K562 (cell line): ENCODE measurements around the gene LRRC4B. TPM values are rescaled to one million over a fixed set of nuclear protein-coding genes. Genes with fewer than 3 reads are reported as not detected.

ENCODE experiments used
- CHD4 ChIP-seq: fragments of 200-600 bp; sonication (generic); IDR thresholded peaks from 3 replicates; pipeline ENCODE4 v1.6.1; 2012; ENCODE audit warnings: low read depth, mild to moderate bottlenecking, mixed read lengths, low read length, inconsistent platforms; ENCODE audit not compliant: insufficient read depth, insufficient replicate concordance, poor library complexity, severe bottlenecking
- ESRRB ChIP-seq: fragments of 250-450 bp; sonication (Bioruptor Pico); IDR thresholded peaks from 2 replicates; pipeline ENCODE4 v1.5.0; 2020; ENCODE audit warnings: mild to moderate bottlenecking, moderate library complexity, borderline replicate concordance
- FOSL1 ChIP-seq: fragments of 200-800 bp; sonication (Bioruptor generic); conservative IDR thresholded peaks from 2 replicates; pipeline ENCODE4 v1.6.1; 2016; ENCODE audit warnings: missing genetic modification characterization, missing compliant biosample characterization
- GTF2F1 ChIP-seq: IDR thresholded peaks from 2 replicates; pipeline ENCODE4 v1.6.1; 2011; ENCODE audit warnings: low read depth, low read length, improper control_type of control experiment
- HNRNPL ChIP-seq: fragments of 200-400 bp; formaldehyde crosslinking; IDR thresholded peaks from 2 replicates; pipeline ENCODE4 v1.6.1; 2017; ENCODE audit warnings: low read depth, mild to moderate bottlenecking, low read length
- TGIF2 ChIP-seq: sonication (generic); formaldehyde crosslinking; IDR thresholded peaks from 2 replicates; pipeline ENCODE4 v1.8.1; 2022; ENCODE audit warnings: mild to moderate bottlenecking, missing genetic modification reagents, moderate library complexity
- polyA plus RNA-seq, 8 experiments: library from polyadenylated mRNA; depleted of rRNA in 4 of 8; stranded (reverse) in 5 of 8; unstranded in 3 of 8; fragments of >200 nt; fragmentation: Nextera tagmentation in 2 of 8; fragmentation: Illumina TruSeq in 1 of 8; extraction: Ambion mirVana in 2 of 8; extraction: Trizol in 1 of 8; gene quantifications; 2 replicates each; pipeline versions ENCODE4 v1.2.1 to v1.2.3, GENCODE V29; 2011 to 2014; ENCODE audit warnings: inconsistent platforms in 1 of 8, missing spikeins in 1 of 8
- total RNA-seq, 7 experiments: library from RNA; depleted of rRNA in 6 of 7; stranded (reverse); fragments of >200 nt in 6 of 7; fragmentation: Illumina TruSeq in 2 of 7; extraction: Trizol in 2 of 7; gene quantifications; 2 replicates each; pipeline versions ENCODE4 v1.2.1 to v1.2.3, GENCODE V29; 2011 to 2021; ENCODE audit warnings: low replicate concordance in 1 of 7
- TF ChIP-seq, protein P1 (sequence below): IDR thresholded peaks from 2 replicates; pipeline ENCODE4 v1.6.1; 2011; ENCODE audit warnings: borderline replicate concordance, low read depth, mild to moderate bottlenecking, moderate library complexity, low read length; ENCODE audit not compliant: insufficient read depth, poor library complexity, severe bottlenecking
- TF ChIP-seq, protein P2 (sequence below), 2 experiments: IDR thresholded peaks; 2 replicates each; pipeline ENCODE4 v1.6.1; 2011; ENCODE audit warnings: borderline replicate concordance in 1 of 2, control low read depth in 1 of 2, low read depth in 1 of 2, low read length in 1 of 2, mild to moderate bottlenecking in 1 of 2, mixed read lengths in 1 of 2, moderate library complexity in 1 of 2; ENCODE audit not compliant: insufficient read depth in 1 of 2, insufficient read length in 1 of 2, poor library complexity in 1 of 2, severe bottlenecking in 1 of 2; ENCODE audit errors: extremely low read depth in 1 of 2
- TF ChIP-seq, protein P3 (sequence below): fragments of 450-650 bp; IDR thresholded peaks from 2 replicates; pipeline ENCODE4 v1.6.1; 2016; ENCODE audit warnings: low read depth
- TF ChIP-seq, protein P4 (sequence below): fragments of 250-450 bp; sonication (Bioruptor Pico); IDR thresholded peaks from 2 replicates; pipeline ENCODE4 v1.5.0; 2020; ENCODE audit warnings: mild to moderate bottlenecking
- TF ChIP-seq, protein P5 (sequence below): fragments of 250-450 bp; sonication (Bioruptor Pico); IDR thresholded peaks from 2 replicates; pipeline ENCODE4 v1.8.0; 2022; ENCODE audit warnings: inconsistent platforms, mild to moderate bottlenecking, moderate library complexity, borderline replicate concordance

LRRC4B gene
- total and polyA plus RNA-seq, 9 of the 15 experiments (the other 6 are each of a cell fraction or from before 2014, with no cell fraction given), result 0.18 to 9.6 (median 2.9) TPM; not detected in 2

GRCh38 chr19:50601407-50602088 lies 33.3 kb upstream of the LRRC4B start (continued):
- TF ChIP-seq GTF2F1, result no peak
- TF ChIP-seq, protein P1, sequence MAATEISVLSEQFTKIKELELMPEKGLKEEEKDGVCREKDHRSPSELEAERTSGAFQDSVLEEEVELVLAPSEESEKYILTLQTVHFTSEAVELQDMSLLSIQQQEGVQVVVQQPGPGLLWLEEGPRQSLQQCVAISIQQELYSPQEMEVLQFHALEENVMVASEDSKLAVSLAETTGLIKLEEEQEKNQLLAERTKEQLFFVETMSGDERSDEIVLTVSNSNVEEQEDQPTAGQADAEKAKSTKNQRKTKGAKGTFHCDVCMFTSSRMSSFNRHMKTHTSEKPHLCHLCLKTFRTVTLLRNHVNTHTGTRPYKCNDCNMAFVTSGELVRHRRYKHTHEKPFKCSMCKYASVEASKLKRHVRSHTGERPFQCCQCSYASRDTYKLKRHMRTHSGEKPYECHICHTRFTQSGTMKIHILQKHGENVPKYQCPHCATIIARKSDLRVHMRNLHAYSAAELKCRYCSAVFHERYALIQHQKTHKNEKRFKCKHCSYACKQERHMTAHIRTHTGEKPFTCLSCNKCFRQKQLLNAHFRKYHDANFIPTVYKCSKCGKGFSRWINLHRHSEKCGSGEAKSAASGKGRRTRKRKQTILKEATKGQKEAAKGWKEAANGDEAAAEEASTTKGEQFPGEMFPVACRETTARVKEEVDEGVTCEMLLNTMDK, result no peak
- TF ChIP-seq, protein P2, sequence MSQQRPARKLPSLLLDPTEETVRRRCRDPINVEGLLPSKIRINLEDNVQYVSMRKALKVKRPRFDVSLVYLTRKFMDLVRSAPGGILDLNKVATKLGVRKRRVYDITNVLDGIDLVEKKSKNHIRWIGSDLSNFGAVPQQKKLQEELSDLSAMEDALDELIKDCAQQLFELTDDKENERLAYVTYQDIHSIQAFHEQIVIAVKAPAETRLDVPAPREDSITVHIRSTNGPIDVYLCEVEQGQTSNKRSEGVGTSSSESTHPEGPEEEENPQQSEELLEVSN (IDR thresholded peaks at IDR 0.05; ENCODE audit: borderline replicate concordance in 1 of 2, extremely low read depth in 1 of 2, insufficient read depth in 1 of 2, insufficient read length in 1 of 2, low read depth in 1 of 2, low read length in 1 of 2, poor library complexity in 1 of 2, severe bottlenecking in 1 of 2), result no peak
- TF ChIP-seq, protein P3, sequence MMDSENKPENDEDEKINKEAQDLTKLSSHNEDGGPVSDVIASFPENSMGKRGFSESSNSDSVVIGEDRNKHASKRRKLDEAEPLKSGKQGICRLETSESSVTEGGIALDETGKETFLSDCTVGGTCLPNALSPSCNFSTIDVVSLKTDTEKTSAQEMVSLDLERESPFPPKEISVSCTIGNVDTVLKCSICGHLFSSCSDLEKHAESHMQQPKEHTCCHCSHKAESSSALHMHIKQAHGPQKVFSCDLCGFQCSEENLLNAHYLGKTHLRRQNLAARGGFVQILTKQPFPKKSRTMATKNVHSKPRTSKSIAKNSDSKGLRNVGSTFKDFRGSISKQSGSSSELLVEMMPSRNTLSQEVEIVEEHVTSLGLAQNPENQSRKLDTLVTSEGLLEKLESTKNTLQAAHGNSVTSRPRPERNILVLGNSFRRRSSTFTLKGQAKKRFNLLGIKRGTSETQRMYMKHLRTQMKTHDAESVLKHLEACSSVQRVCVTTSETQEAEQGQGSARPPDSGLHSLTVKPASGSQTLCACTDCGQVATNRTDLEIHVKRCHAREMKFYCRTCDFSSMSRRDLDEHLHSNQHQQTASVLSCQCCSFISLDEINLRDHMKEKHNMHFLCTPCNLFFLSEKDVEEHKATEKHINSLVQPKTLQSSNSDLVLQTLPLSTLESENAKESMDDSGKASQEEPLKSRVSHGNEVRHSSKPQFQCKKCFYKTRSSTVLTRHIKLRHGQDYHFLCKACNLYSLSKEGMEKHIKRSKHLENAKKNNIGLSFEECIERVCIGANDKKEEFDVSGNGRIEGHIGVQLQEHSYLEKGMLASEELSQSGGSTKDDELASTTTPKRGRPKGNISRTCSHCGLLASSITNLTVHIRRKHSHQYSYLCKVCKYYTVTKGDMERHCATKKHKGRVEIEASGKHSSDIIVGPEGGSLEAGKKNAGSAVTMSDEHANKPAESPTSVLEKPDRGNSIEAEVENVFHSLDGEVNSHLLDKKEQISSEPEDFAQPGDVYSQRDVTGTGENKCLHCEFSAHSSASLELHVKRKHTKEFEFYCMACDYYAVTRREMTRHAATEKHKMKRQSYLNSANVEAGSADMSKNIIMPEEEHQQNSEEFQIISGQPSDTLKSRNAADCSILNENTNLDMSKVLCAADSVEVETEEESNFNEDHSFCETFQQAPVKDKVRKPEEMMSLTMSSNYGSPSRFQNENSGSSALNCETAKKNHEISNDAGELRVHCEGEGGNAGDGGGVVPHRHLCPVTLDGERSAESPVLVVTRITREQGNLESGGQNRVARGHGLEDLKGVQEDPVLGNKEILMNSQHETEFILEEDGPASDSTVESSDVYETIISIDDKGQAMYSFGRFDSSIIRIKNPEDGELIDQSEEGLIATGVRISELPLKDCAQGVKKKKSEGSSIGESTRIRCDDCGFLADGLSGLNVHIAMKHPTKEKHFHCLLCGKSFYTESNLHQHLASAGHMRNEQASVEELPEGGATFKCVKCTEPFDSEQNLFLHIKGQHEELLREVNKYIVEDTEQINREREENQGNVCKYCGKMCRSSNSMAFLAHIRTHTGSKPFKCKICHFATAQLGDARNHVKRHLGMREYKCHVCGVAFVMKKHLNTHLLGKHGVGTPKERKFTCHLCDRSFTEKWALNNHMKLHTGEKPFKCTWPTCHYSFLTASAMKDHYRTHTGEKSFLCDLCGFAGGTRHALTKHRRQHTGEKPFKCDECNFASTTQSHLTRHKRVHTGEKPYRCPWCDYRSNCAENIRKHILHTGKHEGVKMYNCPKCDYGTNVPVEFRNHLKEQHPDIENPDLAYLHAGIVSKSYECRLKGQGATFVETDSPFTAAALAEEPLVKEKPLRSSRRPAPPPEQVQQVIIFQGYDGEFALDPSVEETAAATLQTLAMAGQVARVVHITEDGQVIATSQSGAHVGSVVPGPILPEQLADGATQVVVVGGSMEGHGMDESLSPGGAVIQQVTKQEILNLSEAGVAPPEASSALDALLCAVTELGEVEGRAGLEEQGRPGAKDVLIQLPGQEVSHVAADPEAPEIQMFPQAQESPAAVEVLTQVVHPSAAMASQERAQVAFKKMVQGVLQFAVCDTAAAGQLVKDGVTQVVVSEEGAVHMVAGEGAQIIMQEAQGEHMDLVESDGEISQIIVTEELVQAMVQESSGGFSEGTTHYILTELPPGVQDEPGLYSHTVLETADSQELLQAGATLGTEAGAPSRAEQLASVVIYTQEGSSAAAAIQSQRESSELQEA, result no peak
- no peak for TF ChIP-seq TGIF2 (CRISPR knock-in tag)
- no peak for TF ChIP-seq HNRNPL
- TF ChIP-seq, protein P4, sequence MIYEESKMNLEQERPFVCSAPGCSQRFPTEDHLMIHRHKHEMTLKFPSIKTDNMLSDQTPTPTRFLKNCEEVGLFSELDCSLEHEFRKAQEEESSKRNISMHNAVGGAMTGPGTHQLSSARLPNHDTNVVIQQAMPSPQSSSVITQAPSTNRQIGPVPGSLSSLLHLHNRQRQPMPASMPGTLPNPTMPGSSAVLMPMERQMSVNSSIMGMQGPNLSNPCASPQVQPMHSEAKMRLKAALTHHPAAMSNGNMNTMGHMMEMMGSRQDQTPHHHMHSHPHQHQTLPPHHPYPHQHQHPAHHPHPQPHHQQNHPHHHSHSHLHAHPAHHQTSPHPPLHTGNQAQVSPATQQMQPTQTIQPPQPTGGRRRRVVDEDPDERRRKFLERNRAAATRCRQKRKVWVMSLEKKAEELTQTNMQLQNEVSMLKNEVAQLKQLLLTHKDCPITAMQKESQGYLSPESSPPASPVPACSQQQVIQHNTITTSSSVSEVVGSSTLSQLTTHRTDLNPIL (CRISPR knock-in tag), result no peak
- TF ChIP-seq ESRRB, result no peak
- peak; percentile 99 for TF ChIP-seq FOSL1
- TF ChIP-seq CHD4, result no peak
- TF ChIP-seq, protein P5, sequence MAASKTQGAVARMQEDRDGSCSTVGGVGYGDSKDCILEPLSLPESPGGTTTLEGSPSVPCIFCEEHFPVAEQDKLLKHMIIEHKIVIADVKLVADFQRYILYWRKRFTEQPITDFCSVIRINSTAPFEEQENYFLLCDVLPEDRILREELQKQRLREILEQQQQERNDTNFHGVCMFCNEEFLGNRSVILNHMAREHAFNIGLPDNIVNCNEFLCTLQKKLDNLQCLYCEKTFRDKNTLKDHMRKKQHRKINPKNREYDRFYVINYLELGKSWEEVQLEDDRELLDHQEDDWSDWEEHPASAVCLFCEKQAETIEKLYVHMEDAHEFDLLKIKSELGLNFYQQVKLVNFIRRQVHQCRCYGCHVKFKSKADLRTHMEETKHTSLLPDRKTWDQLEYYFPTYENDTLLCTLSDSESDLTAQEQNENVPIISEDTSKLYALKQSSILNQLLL, result no peak
